Stimulated activated naive CD8-positive, alpha-beta T cell treated with anti-CD3 and anti-CD28 coated beads, Interleukin-15, Interleukin-2, amounts not matched to agents 100 ng/mL and 50 ng/mL, for 24 hours (primary cell): ENCODE data around the gene FHIT.

Source experiments
- H3K27ac Mint-ChIP-seq: one replicate; pipeline ENCODE4 v1.8.0; 2021; ENCODE audit warnings: mild to moderate bottlenecking, mixed read lengths
- H3K27me3 Mint-ChIP-seq: one replicate; pipeline ENCODE4 v1.8.0; 2021; ENCODE audit warnings: mixed read lengths
- H3K36me3 Mint-ChIP-seq: one replicate; pipeline ENCODE4 v1.8.0; 2021; ENCODE audit warnings: low read depth, mixed read lengths
- H3K4me1 Mint-ChIP-seq: one replicate; pipeline ENCODE4 v1.8.0; 2021; ENCODE audit warnings: low read depth, mixed read lengths
- H3K4me3 Mint-ChIP-seq: one replicate; pipeline ENCODE4 v1.8.0; 2021; ENCODE audit warnings: mild to moderate bottlenecking, mixed read lengths
- H3K9me3 Mint-ChIP-seq: one replicate; pipeline ENCODE4 v1.8.0; 2021; ENCODE audit warnings: mixed read lengths

Gene FHIT

DNA sequence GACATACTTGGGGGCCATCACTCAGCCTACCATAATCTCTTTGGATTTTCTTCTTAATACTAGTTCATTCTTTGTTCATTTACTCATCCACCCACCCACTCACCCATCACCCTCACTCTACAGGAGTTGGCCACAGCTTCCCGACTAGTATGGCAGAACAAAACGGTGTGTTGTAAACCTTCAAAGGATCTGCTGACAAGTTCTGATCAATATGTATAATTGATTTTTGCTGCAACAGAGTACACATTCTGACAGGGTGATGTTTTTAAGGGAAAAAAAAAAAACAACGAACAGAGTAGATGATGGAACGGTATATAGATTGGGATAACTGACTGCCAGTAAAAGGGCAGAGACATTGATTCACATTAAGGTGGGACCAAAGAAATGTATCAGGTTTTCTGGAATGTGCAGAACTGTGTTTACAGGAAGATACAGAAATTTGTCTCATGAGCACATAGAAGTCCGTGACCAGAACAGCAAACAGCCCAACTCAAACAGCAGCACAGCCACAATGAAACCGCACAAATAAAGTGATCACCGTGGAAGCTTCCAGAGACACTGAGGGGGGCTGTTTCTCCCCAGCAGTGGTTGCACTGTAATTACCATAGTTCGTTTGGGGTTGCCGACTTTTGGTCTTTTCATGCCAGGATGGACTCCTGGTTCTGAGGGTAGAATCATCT lies 931.9 kb downstream of the FHIT start:
- Mint-ChIP-seq H3K9me3 (peaks cover 11% of the 10 kb centered on the region), H3K27me3 (no peaks in the 10 kb centered on the region), H3K36me3 (no peaks in the 10 kb centered on the region), H3K4me3 (no peak overlapping the region), H3K4me1 (no peaks in the 10 kb centered on the region), H3K27ac (no peak overlapping the region)

GRCh38 chr3:60316121-60316797 lies 935.0 kb downstream of the FHIT start:
- Mint-ChIP-seq H3K9me3 (peaks cover 11% of the 10 kb centered on the region), H3K27me3 (no peaks in the 10 kb centered on the region), H3K27ac (no peak overlapping the region), H3K4me3 (no peak overlapping the region), H3K36me3 (no peaks in the 10 kb centered on the region), H3K4me1 (peaks cover 8% of the 10 kb centered on the region)

DNA sequence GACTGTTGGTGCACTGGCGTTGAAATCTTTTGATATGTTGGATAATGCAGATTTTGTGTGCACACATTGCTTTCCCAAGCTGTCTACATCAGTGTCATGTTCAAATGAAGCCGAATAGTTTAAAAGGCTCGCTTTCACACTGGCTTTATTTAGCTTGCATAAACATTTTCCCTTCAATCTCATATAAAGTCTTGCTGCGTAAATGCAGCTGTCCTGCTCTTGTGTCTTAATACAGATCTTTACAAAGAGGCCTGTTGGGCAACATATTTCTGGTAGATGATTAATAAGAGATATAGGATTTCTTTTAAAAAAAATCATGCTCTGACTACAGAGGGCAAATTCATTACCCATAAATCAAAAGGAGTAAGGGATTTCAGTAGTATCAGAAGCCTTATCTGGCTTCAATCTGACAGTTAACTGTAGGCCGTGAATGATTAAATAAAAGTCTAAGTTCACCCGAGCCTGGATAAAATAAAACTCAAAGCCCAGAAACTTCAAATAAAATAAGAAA lies 937.2 kb downstream of the FHIT start:
- Mint-ChIP-seq H3K27ac (no peak overlapping the region), H3K4me3 (no peak overlapping the region), H3K36me3 (no peaks in the 10 kb centered on the region), H3K9me3 (peaks cover 8% of the 10 kb centered on the region), H3K27me3 (no peaks in the 10 kb centered on the region), H3K4me1 (peaks cover 8% of the 10 kb centered on the region)

GRCh38 chr3:60313231-60313798 lies 937.9 kb downstream of the FHIT start:
- no peak overlapping the region for H3K4me3 Mint-ChIP-seq
- H3K4me1 Mint-ChIP-seq, result peaks cover 8% of the 10 kb centered on the region
- peaks cover 8% of the 10 kb centered on the region for H3K9me3 Mint-ChIP-seq
- H3K36me3 Mint-ChIP-seq, result no peaks in the 10 kb centered on the region
- no peak overlapping the region for H3K27ac Mint-ChIP-seq
- no peaks in the 10 kb centered on the region for H3K27me3 Mint-ChIP-seq

- no peaks in the 10 kb centered on the region for H3K9me3 Mint-ChIP-seq
- H3K27me3 Mint-ChIP-seq, result peaks cover 4% of the 10 kb centered on the region
- no peak overlapping the region for H3K4me3 Mint-ChIP-seq
- H3K36me3 Mint-ChIP-seq, result no peaks in the 10 kb centered on the region
- H3K4me1 Mint-ChIP-seq, result peaks cover 8% of the 10 kb centered on the region
- H3K27ac Mint-ChIP-seq, result no peak overlapping the region
These were observed 941.5 kb downstream of the FHIT start for GRCh38 chr3:60309539-60310268.

- H3K27ac Mint-ChIP-seq, result no peak overlapping the region
- peaks cover 4% of the 10 kb centered on the region for H3K27me3 Mint-ChIP-seq
- no peaks in the 10 kb centered on the region for H3K9me3 Mint-ChIP-seq
- no peak overlapping the region for H3K4me3 Mint-ChIP-seq
- peaks cover 3% of the 10 kb centered on the region for H3K4me1 Mint-ChIP-seq
- H3K36me3 Mint-ChIP-seq, result no peaks in the 10 kb centered on the region
These were observed 942.4 kb downstream of the FHIT start for GRCh38 chr3:60308808-60309207.

DNA sequence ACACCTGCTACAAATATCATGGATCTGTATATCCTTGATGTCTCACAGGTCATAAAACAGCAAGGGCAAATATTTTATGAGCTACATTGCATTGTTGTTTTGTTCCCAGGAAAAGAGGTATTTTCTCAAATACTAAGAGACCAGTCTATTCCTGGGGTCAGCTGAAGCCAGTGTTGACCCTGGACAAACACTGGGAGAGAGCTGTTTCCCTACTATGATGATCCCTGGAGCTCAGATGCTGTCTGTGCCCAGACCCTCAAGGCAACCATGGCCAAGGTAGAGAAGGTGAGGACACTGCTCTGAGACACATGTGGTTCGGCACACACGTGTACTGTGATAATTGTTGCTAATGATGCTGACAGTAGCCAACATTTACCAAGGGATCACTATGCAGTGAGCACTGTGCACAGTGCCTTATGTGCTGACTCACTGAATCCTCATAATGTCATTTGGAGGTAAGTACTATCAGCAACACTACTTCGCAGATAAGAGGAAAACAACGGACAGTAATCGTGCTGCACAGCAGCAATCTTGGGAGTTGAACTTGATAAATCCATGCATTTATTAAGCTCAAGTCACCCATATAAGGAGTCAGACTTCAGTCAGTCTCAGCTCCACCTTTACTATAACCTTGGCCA lies 943.6 kb downstream of the FHIT start:
- H3K27ac Mint-ChIP-seq, result no peak overlapping the region
- H3K36me3 Mint-ChIP-seq, result no peaks in the 10 kb centered on the region
- H3K9me3 Mint-ChIP-seq, result no peaks in the 10 kb centered on the region
- peaks cover 4% of the 10 kb centered on the region for H3K27me3 Mint-ChIP-seq
- no peaks in the 10 kb centered on the region for H3K4me1 Mint-ChIP-seq
- H3K4me3 Mint-ChIP-seq, result no peak overlapping the region

DNA sequence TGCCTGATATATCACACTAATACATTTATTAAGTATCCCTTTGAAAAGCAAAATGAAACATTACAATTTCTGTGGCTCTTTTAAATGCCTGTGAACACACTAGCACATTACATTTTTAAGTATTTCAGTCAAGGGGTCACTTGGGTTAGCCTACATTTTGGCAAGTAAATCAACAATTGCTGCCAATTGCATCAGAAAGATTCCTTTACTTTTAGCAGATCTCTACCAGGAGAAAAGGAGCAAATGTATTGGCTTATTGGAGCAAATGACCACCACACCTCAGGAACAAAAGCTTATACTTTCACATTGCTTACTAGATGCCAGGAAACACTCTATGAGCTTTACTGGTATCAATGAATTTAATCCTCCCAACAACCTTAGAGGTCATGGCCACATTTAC lies 947.1 kb downstream of the FHIT start:
- H3K9me3 Mint-ChIP-seq, result peaks cover under 1% of the 10 kb centered on the region
- H3K4me1 Mint-ChIP-seq, result no peaks in the 10 kb centered on the region
- H3K4me3 Mint-ChIP-seq, result no peak overlapping the region
- peaks cover 4% of the 10 kb centered on the region for H3K27me3 Mint-ChIP-seq
- H3K36me3 Mint-ChIP-seq, result no peaks in the 10 kb centered on the region
- H3K27ac Mint-ChIP-seq, result no peak overlapping the region

DNA sequence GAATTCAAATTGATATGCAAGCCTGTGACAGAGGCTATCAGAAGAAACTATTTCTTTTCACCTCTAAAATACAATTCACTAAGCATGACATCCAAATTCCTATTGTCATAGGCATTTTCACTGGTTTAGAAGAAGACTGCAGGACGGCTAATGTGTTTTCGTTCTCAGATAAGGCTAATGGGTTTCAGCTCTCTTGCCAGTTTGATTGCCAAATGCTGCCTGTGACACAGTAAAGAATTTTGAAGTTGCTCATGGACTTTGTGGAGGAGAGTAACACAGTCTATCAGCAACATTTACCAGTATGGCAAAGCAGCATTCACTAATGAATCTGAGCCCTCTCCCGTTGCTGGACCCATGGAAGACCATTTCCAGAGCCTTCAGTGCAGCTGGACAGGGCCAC lies 948.1 kb downstream of the FHIT start:
- peaks cover 4% of the 10 kb centered on the region for H3K27me3 Mint-ChIP-seq
- no peaks in the 10 kb centered on the region for H3K36me3 Mint-ChIP-seq
- H3K9me3 Mint-ChIP-seq, result peaks cover 4% of the 10 kb centered on the region
- no peak overlapping the region for H3K4me3 Mint-ChIP-seq
- H3K27ac Mint-ChIP-seq, result no peak overlapping the region
- H3K4me1 Mint-ChIP-seq, result no peaks in the 10 kb centered on the region

DNA sequence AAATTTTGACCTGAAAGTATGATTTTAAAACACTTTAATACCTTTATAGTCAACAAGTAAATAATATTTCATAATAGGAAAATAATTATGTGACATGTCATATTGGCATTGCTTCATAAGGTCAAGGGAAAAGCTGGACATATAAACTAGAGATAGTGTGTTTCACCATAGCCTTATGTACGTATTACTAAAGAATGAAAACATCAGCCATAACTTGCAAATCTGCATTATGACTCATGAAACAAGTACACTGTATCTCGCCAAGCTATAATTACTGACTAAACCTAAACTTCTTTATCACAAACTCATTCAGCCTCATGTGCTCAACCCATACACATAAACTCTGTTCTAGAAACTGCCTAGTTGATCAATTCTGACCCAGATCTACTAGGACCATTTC lies 950.1 kb downstream of the FHIT start:
- Mint-ChIP-seq H3K4me1 (no peaks in the 10 kb centered on the region), H3K9me3 (peaks cover 4% of the 10 kb centered on the region), H3K27ac (no peak overlapping the region), H3K4me3 (no peak overlapping the region), H3K27me3 (no peaks in the 10 kb centered on the region), H3K36me3 (no peaks in the 10 kb centered on the region)

GRCh38 chr3:60298141-60298540 lies 953.1 kb downstream of the FHIT start:
- Mint-ChIP-seq H3K27me3 (no peaks in the 10 kb centered on the region), H3K27ac (no peak overlapping the region), H3K36me3 (no peaks in the 10 kb centered on the region), H3K4me1 (peaks cover 10% of the 10 kb centered on the region), H3K4me3 (no peak overlapping the region), H3K9me3 (peaks cover 4% of the 10 kb centered on the region)

GRCh38 chr3:60294181-60294580 lies 957.1 kb downstream of the FHIT start:
- Mint-ChIP-seq H3K4me3 (no peak overlapping the region), H3K4me1 (peaks cover 10% of the 10 kb centered on the region), H3K27ac (no peak overlapping the region), H3K9me3 (peaks cover 4% of the 10 kb centered on the region), H3K36me3 (no peaks in the 10 kb centered on the region), H3K27me3 (no peaks in the 10 kb centered on the region)

GRCh38 chr3:60291115-60291514 lies 960.1 kb downstream of the FHIT start:
- Mint-ChIP-seq H3K36me3 (no peaks in the 10 kb centered on the region), H3K27ac (no peak overlapping the region), H3K4me3 (no peak overlapping the region), H3K4me1 (peaks cover 10% of the 10 kb centered on the region), H3K27me3 (no peaks in the 10 kb centered on the region), H3K9me3 (no peaks in the 10 kb centered on the region)

DNA sequence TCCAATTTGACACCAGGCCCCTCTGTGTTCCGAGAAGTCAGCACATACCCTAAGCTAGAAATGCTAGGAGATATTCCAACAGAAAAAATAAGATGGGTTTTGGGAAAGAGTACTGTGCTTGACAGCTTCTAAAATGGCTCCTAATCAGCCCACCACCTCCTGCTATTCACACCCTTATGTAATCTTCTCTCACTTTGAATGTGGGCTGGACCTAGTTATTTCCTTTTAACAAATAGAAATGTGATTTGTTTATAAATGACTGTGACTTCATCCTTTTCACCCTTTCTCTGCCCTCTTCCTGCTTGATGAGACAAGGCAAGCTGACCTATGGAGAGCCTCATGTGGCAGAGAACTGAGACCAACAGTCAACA lies 961.1 kb downstream of the FHIT start:
- Mint-ChIP-seq H3K27ac (no peak overlapping the region), H3K9me3 (no peaks in the 10 kb centered on the region), H3K4me1 (peaks cover 10% of the 10 kb centered on the region), H3K4me3 (no peak overlapping the region), H3K27me3 (no peaks in the 10 kb centered on the region), H3K36me3 (no peaks in the 10 kb centered on the region)
